Measurements from ENCODE around the gene ZNF581.
A peak's percentile ranks its signal among the peaks of the same experiment; 100 is the strongest.

The ZNF581 gene

DNA sequence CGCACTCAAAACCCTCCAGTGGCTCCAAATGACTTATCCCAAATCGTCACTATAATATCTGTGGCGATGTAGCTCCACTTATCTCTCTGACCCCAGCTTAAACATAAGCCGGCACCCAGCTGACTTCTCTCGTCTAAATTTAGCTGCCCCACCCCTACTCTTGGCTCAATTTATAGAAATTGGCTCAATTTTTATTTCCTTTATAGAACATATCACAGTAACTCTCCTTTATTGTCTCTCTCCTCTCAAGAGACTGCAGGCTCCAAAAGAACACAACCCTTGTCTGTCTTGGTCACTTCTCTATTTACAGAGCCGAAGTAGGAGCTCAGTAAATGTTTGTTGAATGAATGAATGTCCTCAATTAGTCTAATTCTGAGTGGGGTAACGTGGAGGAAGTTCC lies 19.9 kb upstream of the ZNF581 start:
- Histone ChIP-seq H3K9ac (ENCODE audit: low read length) (no peak overlapping the region), H3K36me3 (ENCODE audit: control insufficient read depth, insufficient read depth, low read length) (no peaks in the 10 kb centered on the region), H3K4me1 (ENCODE audit: control insufficient read depth, insufficient read depth, low read length) (no peaks in the 10 kb centered on the region), H3K4me3 (ENCODE audit: low read length) (no peak overlapping the region), H3K27me3 (ENCODE audit: control insufficient read depth, insufficient read depth, low read length) (no peaks in the 10 kb centered on the region), H3K27ac (ENCODE audit: low read depth, low read length) (peak overlapping the region; percentile 34)

DNA sequence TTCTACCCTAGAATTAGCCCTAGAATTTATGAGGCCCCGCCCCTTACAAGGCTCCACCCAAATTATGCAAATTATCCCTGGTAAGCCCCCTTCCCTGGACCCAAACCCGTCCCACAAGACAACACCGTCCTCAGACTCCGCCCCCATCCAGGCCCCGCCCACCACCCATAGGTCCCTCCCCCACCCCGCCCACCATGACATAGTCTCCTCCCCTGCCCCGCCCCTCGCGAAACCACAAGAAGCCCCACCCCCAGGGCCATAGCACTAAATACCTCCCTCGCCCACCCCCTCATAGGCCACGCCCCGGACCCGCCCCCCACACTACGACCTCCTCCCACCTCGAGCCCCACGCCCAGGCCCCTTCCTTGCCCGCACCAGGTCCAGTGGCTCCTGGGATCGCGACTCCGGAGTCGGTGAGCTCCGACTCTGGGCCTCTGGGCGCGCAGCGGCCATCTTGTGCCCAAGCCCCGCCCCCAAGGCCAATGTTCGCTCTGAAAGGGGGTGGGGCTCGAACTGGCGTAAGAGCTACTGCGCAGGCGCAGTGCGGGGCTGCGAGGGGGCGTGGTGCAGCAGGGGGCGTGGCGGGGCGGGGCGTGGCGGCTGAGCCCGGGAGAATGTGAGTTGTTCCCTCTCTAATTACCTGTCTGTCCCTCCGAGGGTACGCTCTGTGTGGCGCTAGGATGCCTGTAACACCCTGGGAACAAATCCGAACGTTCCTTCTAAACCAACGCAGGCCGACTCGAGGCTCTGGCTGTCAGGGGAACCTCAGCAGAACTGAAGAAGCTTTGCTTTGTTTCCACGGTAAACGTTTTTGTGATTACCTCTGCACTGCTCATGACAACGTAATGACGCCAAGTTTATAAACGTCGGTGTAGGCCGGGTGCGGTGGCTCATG lies 19.1 kb upstream of the ZNF581 start, which contains the start of gene ZNF784:
Gene ZNF784 (minus strand): TSS at position 458 of the 895 bp plus-strand sequence. CDS start 5 bp downstream, at position 453.
- H3K27me3 ChIP-seq (ENCODE audit: control insufficient read depth, insufficient read depth, low read length), result no peaks in the 10 kb centered on the region
- peak within 1 kb of the TSS; percentile 80 for H3K4me3 ChIP-seq (ENCODE audit: low read length)
- H3K4me1 ChIP-seq (ENCODE audit: control insufficient read depth, insufficient read depth, low read length), result no peaks in the 10 kb centered on the region
- no peaks in the 10 kb centered on the region for H3K36me3 ChIP-seq (ENCODE audit: control insufficient read depth, insufficient read depth, low read length)
- H3K9ac ChIP-seq (ENCODE audit: low read length), result peak within 1 kb of the TSS; percentile 75
- peak within 1 kb of the TSS; percentile 96 for H3K27ac ChIP-seq (ENCODE audit: low read depth, low read length)

DNA sequence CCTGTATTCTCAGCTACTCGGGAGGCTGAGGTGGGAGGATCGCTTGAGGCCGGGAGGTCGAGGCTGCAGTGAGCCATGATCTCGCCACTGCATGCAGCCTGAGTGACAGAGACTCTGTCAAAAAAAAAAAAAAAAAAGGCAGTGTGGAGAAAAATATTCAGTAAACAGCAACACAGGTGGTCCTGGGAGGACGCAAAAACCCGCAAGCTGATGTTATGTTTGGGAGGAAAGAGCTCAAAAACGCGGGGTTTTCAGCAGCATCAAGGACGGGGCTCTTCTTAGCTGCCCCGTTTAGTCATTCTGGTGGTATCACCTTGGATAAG lies 18.5 kb upstream of the ZNF581 start:
- H3K4me1 ChIP-seq (ENCODE audit: control insufficient read depth, insufficient read depth, low read length), result no peaks in the 10 kb centered on the region
- peak overlapping the region; percentile 80 for H3K4me3 ChIP-seq (ENCODE audit: low read length)
- H3K36me3 ChIP-seq (ENCODE audit: control insufficient read depth, insufficient read depth, low read length), result no peaks in the 10 kb centered on the region
- H3K27ac ChIP-seq (ENCODE audit: low read depth, low read length), result peak overlapping the region; percentile 96
- H3K9ac ChIP-seq (ENCODE audit: low read length), result no peak overlapping the region
- no peaks in the 10 kb centered on the region for H3K27me3 ChIP-seq (ENCODE audit: control insufficient read depth, insufficient read depth, low read length)

DNA sequence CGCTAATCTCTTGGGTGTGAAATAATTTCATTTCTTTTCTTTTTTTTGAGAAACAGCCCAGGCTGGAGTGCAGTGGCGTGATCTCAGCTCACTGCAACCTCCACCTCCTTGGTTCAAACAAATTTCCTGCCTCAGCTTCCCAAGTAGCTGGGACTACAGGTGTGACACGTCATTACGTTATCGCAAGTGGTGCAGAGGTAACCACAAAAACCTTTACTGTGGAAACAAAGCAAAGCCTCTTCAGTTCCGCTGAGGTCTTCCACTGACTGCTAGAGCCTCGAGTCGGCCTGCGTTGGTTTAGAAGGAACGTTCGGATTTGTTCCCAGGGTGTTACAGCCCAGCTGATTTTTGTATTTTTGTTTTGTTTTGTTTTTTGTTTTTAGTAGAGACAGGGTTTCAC lies 17.1 kb upstream of the ZNF581 start:
- Histone ChIP-seq H3K4me1 (ENCODE audit: control insufficient read depth, insufficient read depth, low read length) (no peaks in the 10 kb centered on the region), H3K4me3 (ENCODE audit: low read length) (no peak overlapping the region), H3K27me3 (ENCODE audit: control insufficient read depth, insufficient read depth, low read length) (no peaks in the 10 kb centered on the region), H3K36me3 (ENCODE audit: control insufficient read depth, insufficient read depth, low read length) (no peaks in the 10 kb centered on the region), H3K27ac (ENCODE audit: low read depth, low read length) (no peak overlapping the region), H3K9ac (ENCODE audit: low read length) (no peak overlapping the region)

DNA sequence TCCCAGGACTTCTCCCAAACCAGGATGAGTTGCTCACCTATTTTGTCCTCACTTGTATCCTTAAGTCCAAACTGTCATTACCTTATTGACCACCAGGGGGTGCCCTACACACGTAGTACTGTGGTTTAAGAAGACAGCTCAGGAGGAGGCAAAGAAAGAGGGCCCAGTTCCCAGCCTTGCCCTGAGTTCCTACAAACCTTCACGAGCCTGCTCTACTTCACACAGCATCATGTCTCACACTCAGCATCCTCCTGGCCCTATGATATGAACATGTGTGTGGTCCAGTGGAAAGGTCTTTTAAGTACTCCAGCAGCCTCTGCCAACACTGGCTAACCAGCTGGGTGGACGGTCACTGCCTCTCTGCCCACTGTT lies 11.0 kb upstream of the ZNF581 start:
- Histone ChIP-seq H3K27me3 (ENCODE audit: control insufficient read depth, insufficient read depth, low read length) (no peaks in the 10 kb centered on the region), H3K36me3 (ENCODE audit: control insufficient read depth, insufficient read depth, low read length) (peaks cover 2% of the 10 kb centered on the region), H3K4me3 (ENCODE audit: low read length) (no peak overlapping the region), H3K9ac (ENCODE audit: low read length) (no peak overlapping the region), H3K4me1 (ENCODE audit: control insufficient read depth, insufficient read depth, low read length) (peaks cover 11% of the 10 kb centered on the region), H3K27ac (ENCODE audit: low read depth, low read length) (no peak overlapping the region)

DNA sequence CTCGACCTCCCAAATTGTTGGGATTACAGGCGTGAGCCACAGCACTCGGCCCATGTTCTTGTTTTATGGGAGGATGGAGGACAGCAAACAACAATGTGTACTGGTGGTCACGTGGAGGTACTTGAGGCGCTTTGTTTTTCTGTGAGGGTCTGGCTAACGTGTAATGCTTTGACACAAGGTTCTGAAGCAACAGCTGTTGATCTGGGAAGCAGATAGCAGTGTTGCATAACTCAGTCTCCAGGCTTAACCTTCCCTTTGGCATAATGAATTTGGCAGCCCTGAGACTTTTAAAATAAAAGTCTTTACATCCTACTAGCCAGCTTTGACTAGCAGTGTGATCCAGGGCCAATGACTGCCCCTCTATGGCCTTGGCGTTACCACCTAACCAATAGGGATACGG lies 9.6 kb upstream of the ZNF581 start:
- Histone ChIP-seq H3K9ac (ENCODE audit: low read length) (no peak overlapping the region), H3K27me3 (ENCODE audit: control insufficient read depth, insufficient read depth, low read length) (no peaks in the 10 kb centered on the region), H3K36me3 (ENCODE audit: control insufficient read depth, insufficient read depth, low read length) (peaks cover 2% of the 10 kb centered on the region), H3K4me1 (ENCODE audit: control insufficient read depth, insufficient read depth, low read length) (peaks cover 11% of the 10 kb centered on the region), H3K4me3 (ENCODE audit: low read length) (no peak overlapping the region), H3K27ac (ENCODE audit: low read depth, low read length) (no peak overlapping the region)

DNA sequence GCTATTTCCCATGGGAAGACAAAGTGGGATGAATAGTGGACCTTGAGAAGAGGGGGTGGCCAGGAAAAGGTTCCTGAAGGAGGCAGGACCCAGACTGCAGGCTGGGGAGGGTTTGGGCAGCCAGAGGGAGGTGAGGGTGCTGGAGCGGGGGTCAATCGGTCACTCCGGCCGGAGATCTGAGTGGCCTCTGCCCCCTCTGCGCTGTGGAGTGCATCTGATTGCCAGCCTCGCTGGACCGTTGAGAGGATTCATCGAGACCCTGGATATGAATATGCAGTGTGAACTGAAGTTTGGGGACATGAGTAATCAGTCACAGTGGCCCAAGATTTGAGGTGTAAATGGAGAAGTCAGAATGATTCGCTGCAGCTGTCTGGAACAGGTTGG lies 8.1 kb upstream of the ZNF581 start:
- Histone ChIP-seq H3K27me3 (ENCODE audit: control insufficient read depth, insufficient read depth, low read length) (no peaks in the 10 kb centered on the region), H3K27ac (ENCODE audit: low read depth, low read length) (peak overlapping the region; percentile 96), H3K4me3 (ENCODE audit: low read length) (peak overlapping the region; percentile 99), H3K36me3 (ENCODE audit: control insufficient read depth, insufficient read depth, low read length) (peaks cover 2% of the 10 kb centered on the region), H3K9ac (ENCODE audit: low read length) (peak overlapping the region; percentile 100), H3K4me1 (ENCODE audit: control insufficient read depth, insufficient read depth, low read length) (peaks cover 18% of the 10 kb centered on the region)

DNA sequence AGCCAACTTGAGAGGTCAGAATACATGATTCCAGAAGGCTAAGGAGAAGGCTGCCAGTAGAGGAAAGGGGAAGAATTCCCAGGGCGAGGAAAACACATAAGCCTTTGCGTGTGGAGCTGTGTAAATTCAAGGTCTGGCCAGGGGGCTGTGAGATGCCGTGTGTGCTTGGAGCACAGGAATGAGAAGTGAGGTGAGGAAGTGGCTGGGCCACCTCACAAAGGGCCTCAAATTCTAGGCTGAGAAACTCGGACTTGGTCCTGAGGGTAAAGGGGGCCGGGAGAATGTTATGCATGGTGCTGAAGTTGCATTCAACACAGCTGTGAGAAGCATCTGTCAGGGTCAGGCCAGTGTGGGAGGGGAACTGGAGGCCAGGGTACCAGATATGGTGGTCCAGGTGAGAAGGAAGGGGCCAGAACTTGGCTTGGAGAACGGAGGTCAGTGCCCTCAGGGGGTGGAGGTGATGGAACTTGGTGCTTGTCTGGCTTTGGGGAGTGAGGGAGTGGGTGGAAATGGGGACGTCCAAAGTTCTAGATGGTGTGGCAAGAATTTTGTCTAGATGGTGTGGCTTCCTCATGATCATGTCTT lies 7.5 kb upstream of the ZNF581 start:
- Histone ChIP-seq H3K9ac (ENCODE audit: low read length) (peak overlapping the region; percentile 100), H3K4me3 (ENCODE audit: low read length) (peak overlapping the region; percentile 99), H3K36me3 (ENCODE audit: control insufficient read depth, insufficient read depth, low read length) (peaks cover 2% of the 10 kb centered on the region), H3K4me1 (ENCODE audit: control insufficient read depth, insufficient read depth, low read length) (peaks cover 20% of the 10 kb centered on the region), H3K27ac (ENCODE audit: low read depth, low read length) (peak overlapping the region; percentile 96), H3K27me3 (ENCODE audit: control insufficient read depth, insufficient read depth, low read length) (no peaks in the 10 kb centered on the region)

DNA sequence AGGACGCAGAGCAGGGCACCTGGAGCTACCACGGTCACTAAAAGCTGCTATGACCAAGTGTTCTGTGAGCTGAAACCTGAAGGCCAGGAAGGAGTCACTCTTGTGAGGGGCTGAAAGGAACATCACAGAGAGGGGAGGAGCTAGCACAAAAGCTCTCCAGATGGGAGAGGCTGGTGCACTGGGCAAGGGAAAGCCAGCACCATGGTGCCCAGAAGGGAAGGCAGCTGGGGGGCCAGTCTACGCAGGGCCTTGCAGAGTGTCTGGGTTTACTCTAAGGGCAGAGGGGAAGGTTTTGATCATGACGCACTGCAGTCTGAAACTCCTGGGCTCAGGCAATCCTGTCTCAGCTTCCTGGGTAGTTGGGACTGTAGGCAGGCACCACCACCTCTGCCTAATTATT lies 6.7 kb upstream of the ZNF581 start:
- H3K4me1 ChIP-seq (ENCODE audit: control insufficient read depth, insufficient read depth, low read length), result peaks cover 20% of the 10 kb centered on the region
- no peaks in the 10 kb centered on the region for H3K27me3 ChIP-seq (ENCODE audit: control insufficient read depth, insufficient read depth, low read length)
- H3K27ac ChIP-seq (ENCODE audit: low read depth, low read length), result no peak overlapping the region
- peaks cover 2% of the 10 kb centered on the region for H3K36me3 ChIP-seq (ENCODE audit: control insufficient read depth, insufficient read depth, low read length)
- no peak overlapping the region for H3K9ac ChIP-seq (ENCODE audit: low read length)
- no peak overlapping the region for H3K4me3 ChIP-seq (ENCODE audit: low read length)

DNA sequence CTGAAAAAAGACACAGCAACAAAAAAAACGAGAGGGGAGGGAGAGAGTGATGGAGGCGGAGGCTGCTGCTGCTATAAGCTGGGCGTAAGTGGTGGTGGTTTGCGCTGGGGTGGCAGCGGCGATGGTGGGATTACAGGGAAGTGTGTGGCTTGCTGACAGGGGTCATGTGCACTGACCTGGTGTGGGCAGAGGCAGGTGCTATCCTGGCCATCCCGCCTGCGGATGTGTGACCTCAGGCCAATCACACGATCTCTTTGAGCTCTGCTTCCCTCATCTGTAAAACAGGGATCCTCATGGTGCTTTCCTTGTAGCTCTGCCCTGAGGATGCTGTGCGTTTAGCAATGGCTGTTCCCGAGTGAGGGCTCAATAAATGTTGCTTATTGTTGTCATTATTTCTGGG lies 5.9 kb upstream of the ZNF581 start:
- H3K36me3 ChIP-seq (ENCODE audit: control insufficient read depth, insufficient read depth, low read length), result peaks cover 2% of the 10 kb centered on the region
- H3K4me1 ChIP-seq (ENCODE audit: control insufficient read depth, insufficient read depth, low read length), result peaks cover 19% of the 10 kb centered on the region
- H3K4me3 ChIP-seq (ENCODE audit: low read length), result no peak overlapping the region

DNA sequence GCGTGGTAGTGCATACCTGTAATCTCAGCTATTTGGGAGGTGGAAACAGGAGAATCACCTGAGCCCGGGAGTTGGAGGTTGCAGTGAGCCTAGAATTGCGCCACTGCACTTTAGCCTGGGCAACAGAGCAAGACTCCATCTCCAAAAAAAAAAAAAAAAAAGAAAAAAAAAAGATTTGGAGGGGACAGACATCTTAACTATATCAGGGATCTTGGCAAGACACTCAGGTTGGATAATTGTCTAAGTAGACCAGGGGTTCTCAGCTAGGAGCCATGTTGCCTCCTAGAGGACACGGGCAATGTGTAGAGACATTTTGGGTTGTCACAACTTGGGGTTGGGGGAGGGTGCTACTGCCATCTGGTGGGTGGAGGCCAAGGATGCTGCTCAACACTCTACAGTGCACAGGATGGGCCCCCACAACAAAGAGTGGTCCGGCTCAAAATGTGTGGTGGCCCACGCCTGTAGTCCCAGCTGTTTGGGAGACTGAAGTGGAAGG lies 4.5 kb upstream of the ZNF581 start:
- no peak overlapping the region for H3K9ac ChIP-seq (ENCODE audit: low read length)

More for the DNA sequence above, 5.9 kb upstream of the ZNF581 start:
- no peak overlapping the region for H3K27ac ChIP-seq (ENCODE audit: low read depth, low read length)
- no peak overlapping the region for H3K9ac ChIP-seq (ENCODE audit: low read length)
- H3K27me3 ChIP-seq (ENCODE audit: control insufficient read depth, insufficient read depth, low read length), result no peaks in the 10 kb centered on the region

DNA sequence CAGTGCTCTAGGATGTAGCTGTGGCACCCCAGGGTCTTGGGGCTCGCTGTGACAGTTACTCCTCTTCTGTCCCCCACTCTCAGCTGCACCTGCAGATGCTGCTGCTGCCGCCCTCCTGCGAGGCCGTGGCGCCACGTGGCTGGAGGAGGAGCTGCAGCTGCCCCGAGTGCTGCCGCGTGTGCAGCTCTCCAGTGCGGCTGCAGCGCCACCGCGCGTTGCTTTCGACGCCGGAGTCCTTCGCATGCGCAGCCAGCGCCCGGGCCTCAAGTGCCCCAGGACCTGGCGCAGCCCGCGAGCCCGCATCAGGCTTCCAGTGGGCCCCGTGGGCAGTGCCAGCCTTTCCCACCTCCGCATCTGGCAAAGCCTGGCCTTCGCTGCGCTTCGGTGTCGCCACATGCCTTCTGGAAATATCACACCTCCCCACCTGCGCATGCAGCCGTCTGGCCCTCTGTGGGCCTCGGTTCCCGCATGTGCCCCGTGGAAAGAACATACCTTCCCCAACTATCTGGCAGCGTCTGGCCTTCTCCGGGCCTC lies 3.3 kb upstream of the ZNF581 start:
- H3K4me3 ChIP-seq (ENCODE audit: low read length), result peak overlapping the region; percentile 74
- H3K27me3 ChIP-seq (ENCODE audit: control insufficient read depth, insufficient read depth, low read length), result no peaks in the 10 kb centered on the region
- H3K27ac ChIP-seq (ENCODE audit: low read depth, low read length), result peak overlapping the region; percentile 86
- peaks cover 30% of the 10 kb centered on the region for H3K4me1 ChIP-seq (ENCODE audit: control insufficient read depth, insufficient read depth, low read length)
- H3K36me3 ChIP-seq (ENCODE audit: control insufficient read depth, insufficient read depth, low read length), result no peaks in the 10 kb centered on the region
- peak overlapping the region; percentile 68 for H3K9ac ChIP-seq (ENCODE audit: low read length)

More for the DNA sequence above, 4.5 kb upstream of the ZNF581 start:
- peaks cover 23% of the 10 kb centered on the region for H3K4me1 ChIP-seq (ENCODE audit: control insufficient read depth, insufficient read depth, low read length)
- no peaks in the 10 kb centered on the region for H3K27me3 ChIP-seq (ENCODE audit: control insufficient read depth, insufficient read depth, low read length)
- peaks cover 2% of the 10 kb centered on the region for H3K36me3 ChIP-seq (ENCODE audit: control insufficient read depth, insufficient read depth, low read length)
- H3K4me3 ChIP-seq (ENCODE audit: low read length), result no peak overlapping the region
- H3K27ac ChIP-seq (ENCODE audit: low read depth, low read length), result no peak overlapping the region
